Transverse colon (tissue), 4 donors: ENCODE data around the gene LPAR1.

Experiments used
- EP300 ChIP-seq: sonication (generic); formaldehyde crosslinking; IDR thresholded peaks from one replicate; pipeline ENCODE4 v1.6.1; 2017; ENCODE audit warnings: antibody characterized with exemption, low read depth
- POLR2A ChIP-seq: fragments of 450-650 bp; IDR thresholded peaks from one replicate; pipeline ENCODE4 v1.6.1; 2016; ENCODE audit warnings: antibody characterized with exemption, mild to moderate bottlenecking, moderate library complexity
- POLR2AphosphoS5 ChIP-seq, 3 donors: sonication (generic); formaldehyde crosslinking; IDR thresholded peaks; one replicate each; pipeline ENCODE4 v1.6.1; 2016; ENCODE audit warnings: antibody characterized with exemption in 3 of 3
- TF ChIP-seq, protein P1 (sequence below), 5 experiments: fragments of 200-600 bp in 3 of 5; fragments of 450-650 bp in 2 of 5; sonication (generic) in 3 of 5; IDR thresholded peaks; 1 replicate in 2 of 5; 2 replicates in 3 of 5; pipeline ENCODE4 v1.5.1; 2016 to 2017; ENCODE audit warnings: antibody characterized with exemption in 5 of 5, inconsistent platforms in 3 of 5, mild to moderate bottlenecking in 2 of 5, moderate library complexity in 1 of 5

DNA sequence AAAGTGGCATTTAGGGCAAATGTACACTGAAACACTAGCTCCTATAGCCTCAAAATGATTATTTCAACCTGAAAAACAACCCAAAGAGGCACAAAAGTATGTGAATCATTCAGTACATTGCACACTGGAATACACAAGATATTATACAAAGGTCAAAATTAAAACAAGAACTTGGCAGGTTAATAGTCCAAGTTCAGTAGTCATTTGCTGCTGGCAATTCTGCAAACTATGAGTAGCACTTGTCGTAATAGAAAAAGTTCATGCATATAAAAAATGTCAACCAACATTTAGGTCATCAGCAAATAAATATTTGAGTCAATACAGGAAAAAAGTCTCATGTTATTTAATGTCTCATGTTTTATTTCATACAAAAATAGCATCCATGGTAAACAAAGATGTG is 98.7 kb downstream of the LPAR1 start:
- TF ChIP-seq, protein P1, sequence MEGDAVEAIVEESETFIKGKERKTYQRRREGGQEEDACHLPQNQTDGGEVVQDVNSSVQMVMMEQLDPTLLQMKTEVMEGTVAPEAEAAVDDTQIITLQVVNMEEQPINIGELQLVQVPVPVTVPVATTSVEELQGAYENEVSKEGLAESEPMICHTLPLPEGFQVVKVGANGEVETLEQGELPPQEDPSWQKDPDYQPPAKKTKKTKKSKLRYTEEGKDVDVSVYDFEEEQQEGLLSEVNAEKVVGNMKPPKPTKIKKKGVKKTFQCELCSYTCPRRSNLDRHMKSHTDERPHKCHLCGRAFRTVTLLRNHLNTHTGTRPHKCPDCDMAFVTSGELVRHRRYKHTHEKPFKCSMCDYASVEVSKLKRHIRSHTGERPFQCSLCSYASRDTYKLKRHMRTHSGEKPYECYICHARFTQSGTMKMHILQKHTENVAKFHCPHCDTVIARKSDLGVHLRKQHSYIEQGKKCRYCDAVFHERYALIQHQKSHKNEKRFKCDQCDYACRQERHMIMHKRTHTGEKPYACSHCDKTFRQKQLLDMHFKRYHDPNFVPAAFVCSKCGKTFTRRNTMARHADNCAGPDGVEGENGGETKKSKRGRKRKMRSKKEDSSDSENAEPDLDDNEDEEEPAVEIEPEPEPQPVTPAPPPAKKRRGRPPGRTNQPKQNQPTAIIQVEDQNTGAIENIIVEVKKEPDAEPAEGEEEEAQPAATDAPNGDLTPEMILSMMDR (IDR thresholded peaks at IDR 0.05): no peak
- TF ChIP-seq POLR2AphosphoS5 (IDR thresholded peaks at IDR 0.05): no peak
- TF ChIP-seq EP300: no peak
- no peak for TF ChIP-seq POLR2A
